DOHH2 (cell line): ENCODE results near the gene PTPRN2.

ENCODE experiments used
- H3F3A ChIP-seq: fragments of 200-600 bp; sonication (generic), shearing (Covaris generic); 2 replicates; pipeline ENCODE4 v1.6.0; 2016; ENCODE audit warnings: antibody characterized with exemption, mild to moderate bottlenecking; ENCODE audit not compliant: control insufficient read depth, insufficient read depth
- H3K27ac ChIP-seq: fragments of 200-600 bp; sonication (generic); 2 replicates; pipeline ENCODE4 v1.5.1; 2014; ENCODE audit warnings: low read depth, mild to moderate bottlenecking, low read length, moderate library complexity
- H3K27me3 ChIP-seq: fragments of 200-600 bp; sonication (generic); 2 replicates; pipeline ENCODE4 v1.6.1; 2014; ENCODE audit warnings: mild to moderate bottlenecking, low read length, mixed read lengths; ENCODE audit not compliant: control insufficient read depth
- H3K36me3 ChIP-seq: fragments of 200-600 bp; sonication (generic); 2 replicates; pipeline ENCODE4 v1.6.1; 2014; ENCODE audit warnings: mild to moderate bottlenecking, low read length, moderate library complexity, mixed read lengths; ENCODE audit not compliant: control insufficient read depth
- H3K4me1 ChIP-seq: fragments of 200-600 bp; sonication (generic); 2 replicates; pipeline ENCODE4 v1.6.1; 2014; ENCODE audit warnings: mild to moderate bottlenecking, low read length, mixed read lengths; ENCODE audit not compliant: control insufficient read depth
- H3K4me2 ChIP-seq: fragments of 200-600 bp; sonication (generic); 2 replicates; pipeline ENCODE4 v1.6.0; 2014; ENCODE audit warnings: mild to moderate bottlenecking, low read length, moderate library complexity
- H3K4me3 ChIP-seq: fragments of 200-600 bp; sonication (generic); 2 replicates; pipeline ENCODE4 v1.5.1; 2014; ENCODE audit warnings: mild to moderate bottlenecking, low read length, mixed read lengths
- H3K79me2 ChIP-seq: fragments of 200-600 bp; sonication (generic); 2 replicates; pipeline ENCODE4 v1.6.1; 2014; ENCODE audit warnings: mild to moderate bottlenecking, low read length, mixed read lengths; ENCODE audit not compliant: control insufficient read depth
- H3K9me2 ChIP-seq: fragments of 200-600 bp; sonication (generic); replicated peaks from 2 replicates; pipeline ENCODE4 v1.6.1; 2014; ENCODE audit warnings: mild to moderate bottlenecking, low read length, mixed read lengths; ENCODE audit not compliant: control insufficient read depth
- H3K9me3 ChIP-seq: fragments of 200-600 bp; sonication (generic); 2 replicates; pipeline ENCODE4 v1.6.1; 2014; ENCODE audit warnings: antibody characterized with exemption, low read length, mixed read lengths; ENCODE audit not compliant: control insufficient read depth, insufficient read depth
- H4K20me1 ChIP-seq: fragments of 200-600 bp; sonication (generic); 2 replicates; pipeline ENCODE4 v1.6.0; 2014; ENCODE audit warnings: low read depth, mild to moderate bottlenecking, antibody characterized with exemption, low read length, moderate library complexity; ENCODE audit not compliant: control insufficient read depth, insufficient read depth
- EZH2phosphoT487 ChIP-seq: fragments of 200-600 bp; sonication (generic); IDR thresholded peaks from 2 replicates; pipeline ENCODE4 v1.6.1; 2017; ENCODE audit warnings: borderline replicate concordance, mild to moderate bottlenecking, antibody characterized with exemption, low read length, moderate library complexity, mixed read lengths
- TF ChIP-seq, protein P1 (sequence below): fragments of 200-600 bp; sonication (generic); IDR thresholded peaks from one replicate; pipeline ENCODE4 v1.5.1; 2014; ENCODE audit warnings: antibody characterized with exemption, mild to moderate bottlenecking, low read depth, low read length; ENCODE audit not compliant: poor library complexity, severe bottlenecking

The PTPRN2 gene

DNA sequence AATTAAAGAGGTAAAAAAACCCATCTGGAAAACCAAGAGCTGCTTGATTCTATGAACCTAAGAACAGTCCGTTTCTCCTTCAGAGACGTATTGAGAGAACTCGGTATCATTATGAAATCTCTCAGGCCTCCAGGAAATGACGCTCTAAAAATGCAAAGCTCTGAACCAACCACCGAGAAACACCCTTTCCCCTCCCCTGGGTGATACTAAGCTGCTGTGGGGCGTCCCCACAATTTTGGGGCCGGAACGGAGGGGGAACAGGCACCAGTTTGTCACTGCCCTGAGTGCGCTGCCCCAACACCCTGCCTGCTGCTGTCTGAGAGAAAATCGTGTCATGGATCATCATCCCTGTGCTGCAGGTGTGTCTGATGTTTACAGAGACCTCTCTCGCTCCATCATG lies 741.4 kb downstream of the PTPRN2 start:
- Histone ChIP-seq H3K4me2 (no peak overlapping the region), H3K79me2 (no peaks in the 10 kb centered on the region), H3K27me3 (no peaks in the 10 kb centered on the region), H3K4me3 (no peak overlapping the region), H4K20me1 (no peaks in the 10 kb centered on the region), H3K9me3 (peaks cover 57% of the 10 kb centered on the region; the same call in 1 of the 2 replicates), H3K9me2 (no peaks in the 10 kb centered on the region), H3K27ac (no peak overlapping the region), H3F3A (no peaks in the 10 kb centered on the region), H3K4me1 (no peaks in the 10 kb centered on the region), H3K36me3 (no peaks in the 10 kb centered on the region)
- no peak for TF ChIP-seq EZH2phosphoT487
- TF ChIP-seq, protein P1, sequence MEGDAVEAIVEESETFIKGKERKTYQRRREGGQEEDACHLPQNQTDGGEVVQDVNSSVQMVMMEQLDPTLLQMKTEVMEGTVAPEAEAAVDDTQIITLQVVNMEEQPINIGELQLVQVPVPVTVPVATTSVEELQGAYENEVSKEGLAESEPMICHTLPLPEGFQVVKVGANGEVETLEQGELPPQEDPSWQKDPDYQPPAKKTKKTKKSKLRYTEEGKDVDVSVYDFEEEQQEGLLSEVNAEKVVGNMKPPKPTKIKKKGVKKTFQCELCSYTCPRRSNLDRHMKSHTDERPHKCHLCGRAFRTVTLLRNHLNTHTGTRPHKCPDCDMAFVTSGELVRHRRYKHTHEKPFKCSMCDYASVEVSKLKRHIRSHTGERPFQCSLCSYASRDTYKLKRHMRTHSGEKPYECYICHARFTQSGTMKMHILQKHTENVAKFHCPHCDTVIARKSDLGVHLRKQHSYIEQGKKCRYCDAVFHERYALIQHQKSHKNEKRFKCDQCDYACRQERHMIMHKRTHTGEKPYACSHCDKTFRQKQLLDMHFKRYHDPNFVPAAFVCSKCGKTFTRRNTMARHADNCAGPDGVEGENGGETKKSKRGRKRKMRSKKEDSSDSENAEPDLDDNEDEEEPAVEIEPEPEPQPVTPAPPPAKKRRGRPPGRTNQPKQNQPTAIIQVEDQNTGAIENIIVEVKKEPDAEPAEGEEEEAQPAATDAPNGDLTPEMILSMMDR: no peak

DNA sequence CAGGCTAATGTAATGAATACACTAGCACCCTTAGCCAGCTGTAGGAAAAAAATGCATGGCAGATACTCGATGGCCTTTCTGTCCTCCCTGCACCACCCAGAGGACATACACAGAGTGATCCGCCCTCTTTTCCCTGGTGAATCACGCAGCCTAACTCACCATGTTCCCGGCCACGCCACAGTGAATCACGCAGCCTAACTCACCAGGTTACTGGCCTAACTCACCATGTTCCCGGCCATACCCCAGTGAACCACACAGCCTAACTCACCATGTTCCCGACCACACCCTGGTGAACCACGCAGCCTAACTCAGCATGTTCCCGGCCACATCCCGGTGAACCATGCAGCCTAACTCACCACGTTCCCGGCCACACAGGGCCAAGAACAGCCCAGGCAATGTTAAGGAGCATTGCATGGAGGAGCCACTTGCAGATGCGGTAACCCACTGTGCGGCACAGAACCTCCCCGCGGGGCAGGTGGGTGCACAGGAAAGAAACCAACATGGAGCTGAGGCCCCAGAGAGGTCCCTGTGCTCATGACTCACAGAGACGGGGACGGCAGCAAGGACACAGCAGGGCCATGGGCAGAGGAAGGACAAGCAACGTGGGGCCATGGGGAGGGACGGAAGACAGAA lies 742.3 kb downstream of the PTPRN2 start:
- Histone ChIP-seq H3F3A (peaks cover 1% of the 10 kb centered on the region), H3K9me3 (peaks cover 60% of the 10 kb centered on the region; the same call in 1 of the 2 replicates), H3K27ac (no peak overlapping the region), H3K27me3 (no peaks in the 10 kb centered on the region), H3K4me3 (no peak overlapping the region), H3K4me1 (no peaks in the 10 kb centered on the region), H3K4me2 (no peak overlapping the region), H3K36me3 (no peaks in the 10 kb centered on the region), H3K79me2 (no peaks in the 10 kb centered on the region), H4K20me1 (no peaks in the 10 kb centered on the region), H3K9me2 (no peaks in the 10 kb centered on the region)
- TF ChIP-seq, protein P1: no peak

DNA sequence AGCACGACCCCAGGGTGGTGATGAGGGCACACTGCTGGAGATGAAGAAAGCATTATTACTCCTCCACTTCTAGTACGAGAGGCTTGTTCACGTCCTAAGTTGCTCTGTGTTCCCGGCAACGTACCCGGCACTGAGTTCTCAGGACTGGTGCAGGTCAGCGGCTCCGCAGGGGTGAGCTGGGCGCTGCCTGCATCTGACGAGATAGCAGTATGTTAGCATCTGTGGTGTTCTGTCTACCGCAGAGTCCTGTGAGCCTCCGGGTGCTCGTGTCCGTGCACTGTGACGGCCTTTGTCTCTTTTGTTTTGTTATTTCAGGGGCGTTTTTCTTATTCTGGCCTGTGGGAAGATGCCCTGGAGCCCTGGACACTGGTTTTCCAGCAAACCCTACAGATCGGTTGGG lies 743.0 kb downstream of the PTPRN2 start:
- no peak overlapping the region for H3K27ac ChIP-seq
- H3K4me2 ChIP-seq: no peak overlapping the region
- no peaks in the 10 kb centered on the region for H3K9me2 ChIP-seq
- no peaks in the 10 kb centered on the region for H3K4me1 ChIP-seq
- no peak overlapping the region for H3K4me3 ChIP-seq
- no peaks in the 10 kb centered on the region for H3K36me3 ChIP-seq
- peaks cover 67% of the 10 kb centered on the region for H3K9me3 ChIP-seq
- no peaks in the 10 kb centered on the region for H3K27me3 ChIP-seq
- TF ChIP-seq, protein P1: no peak
- no peak for TF ChIP-seq EZH2phosphoT487
- H3F3A ChIP-seq: peaks cover 7% of the 10 kb centered on the region
- no peaks in the 10 kb centered on the region for H4K20me1 ChIP-seq
- H3K79me2 ChIP-seq: no peaks in the 10 kb centered on the region

DNA sequence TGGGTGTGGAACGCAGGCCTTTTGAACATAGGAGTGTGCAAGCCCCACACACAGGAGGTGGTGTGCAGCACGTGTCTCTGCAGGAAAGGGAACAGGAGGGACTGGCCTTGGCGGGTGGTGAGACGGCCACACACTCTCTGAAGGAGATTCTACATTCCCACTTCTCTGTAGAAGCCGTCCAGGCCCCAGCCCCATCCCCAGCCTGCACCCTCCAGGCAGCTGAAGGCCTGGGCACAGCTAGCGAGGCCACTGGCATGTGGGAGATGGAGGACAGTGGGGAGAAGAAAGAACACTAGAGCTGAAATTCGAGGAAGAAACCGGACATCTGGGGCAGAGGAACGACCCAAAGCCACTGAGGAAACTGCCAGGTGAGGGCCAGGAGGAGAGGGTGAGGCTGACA lies 743.5 kb downstream of the PTPRN2 start:
- Histone ChIP-seq H3K9me3 (peaks cover 70% of the 10 kb centered on the region), H3K4me3 (no peak overlapping the region), H3K4me1 (no peaks in the 10 kb centered on the region), H3K4me2 (no peak overlapping the region), H4K20me1 (no peaks in the 10 kb centered on the region), H3F3A (peaks cover 7% of the 10 kb centered on the region), H3K27ac (no peak overlapping the region), H3K27me3 (no peaks in the 10 kb centered on the region), H3K79me2 (no peaks in the 10 kb centered on the region), H3K9me2 (no peaks in the 10 kb centered on the region), H3K36me3 (no peaks in the 10 kb centered on the region)
- TF ChIP-seq, protein P1: no peak
